WTC11 (cell line): ENCODE results near the gene STX12. TPM values are rescaled to one million over a fixed set of nuclear protein-coding genes. Genes with fewer than 3 reads are reported as not detected.
"Not testable (repeated sequence)": the region's sequence is repeated elsewhere in the genome, so short reads cannot be mapped to it uniquely, and the experiment has no call there.

Experiments used
- ATAC-seq: fragments of 200-7000 bp; cut with Tn5 transposase; 2 replicates; pipeline ENCODE4 v1.10.0; 2021; ENCODE audit warnings: mild to moderate bottlenecking, moderate library complexity
- CTCF ChIA-PET: fragments of 300-600 bp; sonication (Branson Sonifier 250); formaldehyde crosslinking; loops from one replicate; lab custom pipeline; 2021; ENCODE audit warnings: antibody characterized with exemption; lab: Charles Lee
- POLR2A ChIA-PET: fragments of 350-600 bp; sonication (Branson Sonifier 250); formaldehyde crosslinking; loops from one replicate; lab custom pipeline; 2021; ENCODE audit warnings: antibody characterized with exemption; lab: Charles Lee
- DNase-seq: peaks from one replicate; pipeline ENCODE4 v3.0.0; 2021; ENCODE audit warnings: low spot score
- H3K27ac Mint-ChIP-seq: 2 replicates; pipeline ENCODE4 v1.8.0; 2021; ENCODE audit warnings: mixed read lengths
- H3K27me3 Mint-ChIP-seq: 2 replicates; pipeline ENCODE4 v1.8.0; 2021; ENCODE audit warnings: low read depth, mild to moderate bottlenecking, moderate library complexity, mixed read lengths
- H3K36me3 Mint-ChIP-seq: 2 replicates; pipeline ENCODE4 v1.8.0; 2021; ENCODE audit warnings: mixed read lengths
- H3K4me1 Mint-ChIP-seq: 2 replicates; pipeline ENCODE4 v1.8.0; 2022; ENCODE audit warnings: mixed read lengths
- H3K4me3 Mint-ChIP-seq: 2 replicates; pipeline ENCODE4 v1.8.0; 2021; ENCODE audit warnings: mild to moderate bottlenecking, moderate library complexity, mixed read lengths
- H3K9me3 Mint-ChIP-seq: 2 replicates; pipeline ENCODE4 v1.8.0; 2021; ENCODE audit warnings: mixed read lengths
- CREM ChIP-seq: sonication (generic); formaldehyde crosslinking; IDR thresholded peaks from 2 replicates; pipeline ENCODE4 v1.8.1; 2022; ENCODE audit warnings: mild to moderate bottlenecking, missing genetic modification reagents, moderate library complexity
- ELF4 ChIP-seq: sonication (generic); formaldehyde crosslinking; IDR thresholded peaks from 2 replicates; pipeline ENCODE4 v1.8.1; 2022; ENCODE audit warnings: low read depth, mild to moderate bottlenecking, moderate library complexity, missing genetic modification reagents
- ESRRA ChIP-seq: sonication (generic); formaldehyde crosslinking; IDR thresholded peaks from 2 replicates; pipeline ENCODE4 v1.8.1; 2022; ENCODE audit warnings: mild to moderate bottlenecking, missing genetic modification reagents, borderline replicate concordance
- FOXJ3 ChIP-seq: sonication (generic); formaldehyde crosslinking; IDR thresholded peaks from 2 replicates; pipeline ENCODE4 v1.9.0; 2021; ENCODE audit warnings: missing genetic modification reagents, mild to moderate bottlenecking, borderline replicate concordance
- FOXK1 ChIP-seq: sonication (generic); formaldehyde crosslinking; IDR thresholded peaks from 2 replicates; pipeline ENCODE4 v1.8.0; 2022; ENCODE audit warnings: mild to moderate bottlenecking, moderate library complexity, missing genetic modification reagents
- GABPB1 ChIP-seq: sonication (generic); formaldehyde crosslinking; IDR thresholded peaks from 2 replicates; pipeline ENCODE4 v1.8.1; 2023; ENCODE audit warnings: mild to moderate bottlenecking, missing genetic modification reagents
- GRHL2 ChIP-seq: fragments of 250-450 bp; sonication (Bioruptor Pico); IDR thresholded peaks from 2 replicates; pipeline ENCODE4 v1.8.0; 2022; ENCODE audit warnings: mild to moderate bottlenecking, moderate library complexity; ENCODE audit not compliant: insufficient replicate concordance, severe bottlenecking
- JUN ChIP-seq: sonication (generic); formaldehyde crosslinking; IDR thresholded peaks from 2 replicates; pipeline ENCODE4 v1.8.0; 2023; ENCODE audit warnings: mild to moderate bottlenecking, missing genetic modification reagents
- KAT7 ChIP-seq: sonication (generic); formaldehyde crosslinking; IDR thresholded peaks from 2 replicates; pipeline ENCODE4 v1.8.1; 2023; ENCODE audit warnings: missing genetic modification reagents, mild to moderate bottlenecking, borderline replicate concordance
- MXD4 ChIP-seq: fragments of 250-450 bp; sonication (Bioruptor Pico); IDR thresholded peaks from 2 replicates; pipeline ENCODE4 v1.8.0; 2021; ENCODE audit warnings: mild to moderate bottlenecking, moderate library complexity, borderline replicate concordance
- NR1H2 ChIP-seq: sonication (generic); formaldehyde crosslinking; IDR thresholded peaks from 2 replicates; pipeline ENCODE4 v1.9.0; 2021; ENCODE audit warnings: mild to moderate bottlenecking, moderate library complexity, missing genetic modification reagents
- PRRX2 ChIP-seq: fragments of 250-450 bp; sonication (Bioruptor Pico); IDR thresholded peaks from 2 replicates; pipeline ENCODE4 v1.8.0; 2021; ENCODE audit warnings: mild to moderate bottlenecking
- SP1 ChIP-seq: sonication (generic); formaldehyde crosslinking; conservative IDR thresholded peaks from 2 replicates; pipeline ENCODE4 v1.8.1; 2022; ENCODE audit warnings: missing genetic modification reagents
- ZNF121 ChIP-seq: sonication (generic); formaldehyde crosslinking; IDR thresholded peaks from 2 replicates; pipeline ENCODE4 v1.8.0; 2023; ENCODE audit warnings: missing genetic modification reagents
- ZNF317 ChIP-seq: sonication (generic); formaldehyde crosslinking; IDR thresholded peaks from 2 replicates; pipeline ENCODE4 v1.8.1; 2023; ENCODE audit warnings: low read depth, mild to moderate bottlenecking, moderate library complexity, missing genetic modification reagents, borderline replicate concordance
- ZNF423 ChIP-seq: fragments of 250-450 bp; sonication (Bioruptor Pico); IDR thresholded peaks from 2 replicates; pipeline ENCODE4 v2.1.2; 2022; ENCODE audit warnings: mild to moderate bottlenecking, moderate library complexity
- total RNA-seq: library from RNA; stranded (reverse); gene quantifications from 3 replicates; pipeline ENCODE4 v1.2.3, GENCODE V29; 2021
- TF ChIP-seq, protein P1 (sequence below): fragments of 250-450 bp; sonication (Bioruptor Pico); conservative IDR thresholded peaks from 2 replicates; pipeline ENCODE4 v1.9.0; 2021; ENCODE audit warnings: mild to moderate bottlenecking
- TF ChIP-seq, protein P2 (sequence below): sonication (generic); formaldehyde crosslinking; IDR thresholded peaks from 2 replicates; pipeline ENCODE4 v1.8.0; 2022; ENCODE audit warnings: mild to moderate bottlenecking, missing genetic modification reagents
- TF ChIP-seq, protein P3 (sequence below): sonication (generic); formaldehyde crosslinking; IDR thresholded peaks from 2 replicates; pipeline ENCODE4 v1.8.0; 2023; ENCODE audit warnings: missing genetic modification reagents
- TF ChIP-seq, protein P4 (sequence below): fragments of 250-450 bp; sonication (Bioruptor Pico); IDR thresholded peaks from 2 replicates; pipeline ENCODE4 v1.9.0; 2021; ENCODE audit warnings: mild to moderate bottlenecking
- TF ChIP-seq, protein P5 (sequence below): sonication (generic); formaldehyde crosslinking; IDR thresholded peaks from 2 replicates; pipeline ENCODE4 v1.8.1; 2023; ENCODE audit warnings: mild to moderate bottlenecking, missing genetic modification reagents, borderline replicate concordance

The STX12 gene
- total RNA-seq, 1 experiment from 2014 or later: 10.3 TPM

DNA sequence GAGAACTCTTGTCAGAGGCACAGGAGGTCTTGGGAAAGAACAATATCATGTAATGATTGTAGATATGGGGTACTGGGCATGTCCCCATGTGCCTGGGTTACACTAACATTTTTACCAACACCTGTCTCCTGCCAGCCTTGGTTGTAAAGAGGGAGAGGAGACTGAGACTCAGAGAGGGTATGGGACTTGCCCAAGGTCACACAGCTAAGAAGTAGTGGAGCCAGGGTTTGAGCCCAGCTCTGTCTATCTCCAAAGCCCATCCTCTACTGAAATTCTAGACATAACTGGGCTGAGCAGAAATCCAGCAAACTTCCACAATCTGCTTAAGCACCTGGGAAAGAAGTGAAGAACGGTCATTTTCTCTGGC is 96.7 kb downstream of the STX12 start:
- H3K27ac Mint-ChIP-seq: no peak overlapping the region
- H3K36me3 Mint-ChIP-seq: no peaks in the 10 kb centered on the region
- TF ChIP-seq MXD4 (no peak), ELF4 (CRISPR knock-in tag) (no peak), ZNF423 (CRISPR knock-in tag) (no peak), NR1H2 (CRISPR knock-in tag) (no peak), FOXK1 (CRISPR knock-in tag) (no peak)
- TF ChIP-seq, protein P1, sequence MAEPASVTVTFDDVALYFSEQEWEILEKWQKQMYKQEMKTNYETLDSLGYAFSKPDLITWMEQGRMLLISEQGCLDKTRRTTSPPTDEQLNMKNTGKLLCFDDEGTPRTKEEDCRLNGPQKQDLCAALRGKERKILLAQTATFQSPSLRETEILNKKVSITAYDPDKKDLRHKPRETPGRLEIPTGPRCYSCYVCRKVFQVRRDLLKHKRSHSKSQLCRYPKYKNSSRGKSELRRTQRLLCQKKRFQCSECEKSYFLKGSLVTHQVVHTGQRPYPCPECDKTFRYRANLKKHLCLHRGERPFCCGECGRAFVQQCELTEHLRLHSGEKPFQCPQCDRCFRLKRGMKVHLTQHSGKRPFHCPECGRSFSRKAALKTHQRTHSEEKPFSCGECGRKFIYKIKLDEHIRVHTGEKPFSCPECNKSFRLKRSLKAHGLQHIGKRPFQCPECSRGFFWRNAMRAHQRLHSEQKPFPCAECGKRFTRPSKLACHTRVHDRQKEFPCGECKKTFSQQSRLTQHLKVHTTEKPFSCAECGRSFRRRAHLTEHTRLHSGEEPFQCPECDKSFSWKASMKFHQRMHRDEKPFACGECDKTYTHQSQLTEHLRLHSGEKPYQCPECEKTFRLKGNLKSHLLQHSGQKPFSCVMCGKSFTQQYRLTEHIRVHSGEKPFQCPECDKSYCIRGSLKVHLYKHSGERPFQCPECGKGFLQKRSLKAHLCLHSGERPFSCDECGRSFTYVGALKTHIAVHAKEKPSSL (CRISPR knock-in tag): no peak
- H3K4me1 Mint-ChIP-seq: peaks cover 17% of the 10 kb centered on the region
- no peaks in the 10 kb centered on the region for H3K9me3 Mint-ChIP-seq
- DNase-seq: no peak
- peaks cover 6% of the 10 kb centered on the region for H3K27me3 Mint-ChIP-seq
- H3K4me3 Mint-ChIP-seq: no peak overlapping the region
- POLR2A ChIA-PET: interaction anchor here (0.6 kb wide), 1 partner anchor 18 kb away, joined by 5 read pairs; no protein-coding TSS in a partner anchor
- no peak for ATAC-seq
- CTCF ChIA-PET: interaction anchor here (0.7 to 1.6 kb wide), 4 partner anchors 12 to 253 kb away, joined by 3 to 8 read pairs (median 4); no protein-coding TSS in a partner anchor

DNA sequence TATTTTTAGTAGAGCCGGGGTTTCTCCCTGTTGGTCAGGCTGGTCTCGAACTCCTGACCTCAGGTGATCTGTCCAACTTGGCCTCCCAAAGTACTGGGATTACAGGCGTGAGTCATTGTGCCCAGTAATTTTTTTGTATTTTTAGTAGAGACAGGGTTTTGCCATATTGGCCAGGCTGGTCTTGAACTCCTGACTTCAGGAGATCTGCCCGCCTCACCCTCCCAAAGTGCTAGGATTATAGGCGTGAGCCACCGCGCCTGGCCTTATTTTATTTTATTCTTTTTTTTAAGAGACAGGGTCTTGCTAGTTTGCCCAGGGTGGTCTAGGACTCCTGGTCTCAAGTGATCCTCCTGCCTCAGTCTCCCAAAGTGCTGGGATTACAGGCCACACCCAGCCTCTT is 98.1 kb downstream of the STX12 start:
- DNase-seq, H3K9me3 Mint-ChIP-seq, H3K4me3 Mint-ChIP-seq, POLR2A ChIA-PET, H3K27me3 Mint-ChIP-seq, CTCF ChIA-PET, H3K36me3 Mint-ChIP-seq, H3K27ac Mint-ChIP-seq, ATAC-seq: not testable (repeated sequence)
- H3K4me1 Mint-ChIP-seq: peaks cover 17% of the 10 kb centered on the region

DNA sequence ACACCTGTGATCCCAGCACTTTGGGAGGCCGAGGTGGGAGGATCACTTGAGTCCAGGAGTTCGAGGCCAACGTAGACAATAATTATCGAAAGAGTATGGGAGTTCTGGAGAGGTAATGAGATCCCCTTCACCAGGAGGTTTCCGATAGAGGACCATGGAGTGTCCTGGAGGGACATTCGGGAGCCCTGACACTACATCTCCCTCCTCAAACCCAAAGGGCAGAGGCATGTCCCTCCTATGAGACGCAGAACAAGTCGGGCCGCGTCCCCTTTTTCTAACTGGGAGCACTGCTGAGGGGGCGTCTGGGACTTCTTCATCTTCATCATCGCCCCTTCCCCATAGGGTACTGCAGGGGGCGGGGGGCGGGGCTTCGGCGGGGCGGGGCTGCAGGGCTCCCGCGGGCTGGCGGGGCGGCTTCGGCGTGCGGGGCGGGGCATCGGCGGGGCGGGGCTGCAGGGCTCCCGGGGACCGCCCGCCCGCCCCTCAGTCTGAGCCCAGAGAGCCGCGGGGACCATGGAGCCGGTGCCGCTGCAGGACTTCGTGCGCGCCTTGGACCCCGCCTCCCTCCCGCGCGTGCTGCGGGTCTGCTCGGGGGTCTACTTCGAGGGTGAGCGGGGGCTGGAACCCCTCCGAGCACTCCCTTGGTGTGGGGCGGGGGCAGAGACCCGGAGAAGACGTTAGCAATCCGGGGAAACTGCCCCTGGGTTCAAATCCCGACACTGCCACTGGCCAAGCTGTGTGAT is 99.2 kb downstream of the STX12 start, which contains the start of gene THEMIS2:
Gene THEMIS2, plus strand, starts transcription at position 486 of the 743 bp plus-strand sequence. Its CDS starts 28 bp downstream, at position 514.
- ChIA-PET POLR2A (interaction anchor here (0.8 to 1.4 kb wide), 3 partner anchors 14 to 88 kb away, joined by 3 to 4 read pairs (median 3); partner anchors contain the start of gene XKR8), CTCF (interaction anchor here (0.6 to 1.2 kb wide), 5 partner anchors 15 to 203 kb away, joined by 3 to 6 read pairs (median 3); no protein-coding TSS in a partner anchor)
- Mint-ChIP-seq H3K27ac (0 out of 2 replicates have a peak within 1 kb of the TSS, but pooled peaks have one; percentile 58), H3K4me1 (peaks cover 14% of the 10 kb centered on the region), H3K4me3 (peak within 1 kb of the TSS; percentile 81), H3K36me3 (no peaks in the 10 kb centered on the region), H3K27me3 (peaks cover 6% of the 10 kb centered on the region), H3K9me3 (no peaks in the 10 kb centered on the region)
- peak; percentile 93 for ATAC-seq
- peak; percentile 84 for DNase-seq
- TF ChIP-seq ZNF121 (CRISPR knock-in tag) (no peak), MXD4 (no peak), GABPB1 (no peak), ZNF317 (no peak), SP1 (peak; percentile 60), CREM (no peak), GRHL2 (CRISPR knock-in tag) (no peak), KAT7 (CRISPR knock-in tag) (no peak), ZNF423 (CRISPR knock-in tag) (no peak), PRRX2 (CRISPR knock-in tag) (no peak), FOXJ3 (no peak), ESRRA (CRISPR knock-in tag) (no peak), JUN (CRISPR knock-in tag) (0 out of 2 replicates have a peak, but pooled peaks have one; percentile 27)
- TF ChIP-seq, protein P2, sequence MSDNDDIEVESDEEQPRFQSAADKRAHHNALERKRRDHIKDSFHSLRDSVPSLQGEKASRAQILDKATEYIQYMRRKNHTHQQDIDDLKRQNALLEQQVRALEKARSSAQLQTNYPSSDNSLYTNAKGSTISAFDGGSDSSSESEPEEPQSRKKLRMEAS (CRISPR knock-in tag): no peak
- TF ChIP-seq, protein P3, sequence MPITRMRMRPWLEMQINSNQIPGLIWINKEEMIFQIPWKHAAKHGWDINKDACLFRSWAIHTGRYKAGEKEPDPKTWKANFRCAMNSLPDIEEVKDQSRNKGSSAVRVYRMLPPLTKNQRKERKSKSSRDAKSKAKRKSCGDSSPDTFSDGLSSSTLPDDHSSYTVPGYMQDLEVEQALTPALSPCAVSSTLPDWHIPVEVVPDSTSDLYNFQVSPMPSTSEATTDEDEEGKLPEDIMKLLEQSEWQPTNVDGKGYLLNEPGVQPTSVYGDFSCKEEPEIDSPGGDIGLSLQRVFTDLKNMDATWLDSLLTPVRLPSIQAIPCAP (CRISPR knock-in tag): 0 out of 2 replicates have a peak, but pooled peaks have one; percentile 26
- TF ChIP-seq, protein P4, sequence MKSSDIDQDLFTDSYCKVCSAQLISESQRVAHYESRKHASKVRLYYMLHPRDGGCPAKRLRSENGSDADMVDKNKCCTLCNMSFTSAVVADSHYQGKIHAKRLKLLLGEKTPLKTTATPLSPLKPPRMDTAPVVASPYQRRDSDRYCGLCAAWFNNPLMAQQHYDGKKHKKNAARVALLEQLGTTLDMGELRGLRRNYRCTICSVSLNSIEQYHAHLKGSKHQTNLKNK (CRISPR knock-in tag): no peak
- TF ChIP-seq, protein P5, sequence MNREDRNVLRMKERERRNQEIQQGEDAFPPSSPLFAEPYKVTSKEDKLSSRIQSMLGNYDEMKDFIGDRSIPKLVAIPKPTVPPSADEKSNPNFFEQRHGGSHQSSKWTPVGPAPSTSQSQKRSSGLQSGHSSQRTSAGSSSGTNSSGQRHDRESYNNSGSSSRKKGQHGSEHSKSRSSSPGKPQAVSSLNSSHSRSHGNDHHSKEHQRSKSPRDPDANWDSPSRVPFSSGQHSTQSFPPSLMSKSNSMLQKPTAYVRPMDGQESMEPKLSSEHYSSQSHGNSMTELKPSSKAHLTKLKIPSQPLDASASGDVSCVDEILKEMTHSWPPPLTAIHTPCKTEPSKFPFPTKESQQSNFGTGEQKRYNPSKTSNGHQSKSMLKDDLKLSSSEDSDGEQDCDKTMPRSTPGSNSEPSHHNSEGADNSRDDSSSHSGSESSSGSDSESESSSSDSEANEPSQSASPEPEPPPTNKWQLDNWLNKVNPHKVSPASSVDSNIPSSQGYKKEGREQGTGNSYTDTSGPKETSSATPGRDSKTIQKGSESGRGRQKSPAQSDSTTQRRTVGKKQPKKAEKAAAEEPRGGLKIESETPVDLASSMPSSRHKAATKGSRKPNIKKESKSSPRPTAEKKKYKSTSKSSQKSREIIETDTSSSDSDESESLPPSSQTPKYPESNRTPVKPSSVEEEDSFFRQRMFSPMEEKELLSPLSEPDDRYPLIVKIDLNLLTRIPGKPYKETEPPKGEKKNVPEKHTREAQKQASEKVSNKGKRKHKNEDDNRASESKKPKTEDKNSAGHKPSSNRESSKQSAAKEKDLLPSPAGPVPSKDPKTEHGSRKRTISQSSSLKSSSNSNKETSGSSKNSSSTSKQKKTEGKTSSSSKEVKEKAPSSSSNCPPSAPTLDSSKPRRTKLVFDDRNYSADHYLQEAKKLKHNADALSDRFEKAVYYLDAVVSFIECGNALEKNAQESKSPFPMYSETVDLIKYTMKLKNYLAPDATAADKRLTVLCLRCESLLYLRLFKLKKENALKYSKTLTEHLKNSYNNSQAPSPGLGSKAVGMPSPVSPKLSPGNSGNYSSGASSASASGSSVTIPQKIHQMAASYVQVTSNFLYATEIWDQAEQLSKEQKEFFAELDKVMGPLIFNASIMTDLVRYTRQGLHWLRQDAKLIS (CRISPR knock-in tag): no peak
- TF ChIP-seq, protein P1 (CRISPR knock-in tag): no peak
